H9 (cell line): ENCODE data around the gene ARHGEF17. TPM values are rescaled to one million over a fixed set of nuclear protein-coding genes. Genes with fewer than 3 reads are reported as not detected.

Experiments used
- DNase-seq: peaks from one replicate; pipeline ENCODE4 v3.0.0-alpha.2; 2017
- H2AFZ ChIP-seq: one replicate; pipeline ENCODE4 v1.6.1; 2013; ENCODE audit warnings: mild to moderate bottlenecking, low read length, control low read depth, moderate library complexity
- H2AK5ac ChIP-seq: 2 replicates; pipeline ENCODE4 v1.6.1; 2013; ENCODE audit warnings: low read length, control low read depth, mixed read lengths; ENCODE audit not compliant: insufficient read length
- H2BK120ac ChIP-seq: one replicate; pipeline ENCODE4 v1.6.1; 2013; ENCODE audit warnings: low read depth, mild to moderate bottlenecking, low read length, control low read depth, inconsistent platforms; ENCODE audit not compliant: poor library complexity, severe bottlenecking
- H2BK12ac ChIP-seq: 2 replicates; pipeline ENCODE4 v1.6.1; 2013; ENCODE audit warnings: low read length, control low read depth, mixed read lengths, low read depth; ENCODE audit not compliant: insufficient read length
- H2BK15ac ChIP-seq: 2 replicates; pipeline ENCODE4 v1.6.1; 2013; ENCODE audit warnings: low read depth, low read length, control low read depth
- H2BK20ac ChIP-seq: one replicate; pipeline ENCODE4 v1.6.1; 2013; ENCODE audit warnings: low read depth, mild to moderate bottlenecking, low read length, control low read depth, inconsistent platforms; ENCODE audit not compliant: poor library complexity, severe bottlenecking
- H2BK5ac ChIP-seq: 2 replicates; pipeline ENCODE4 v1.6.1; 2013; ENCODE audit warnings: low read length, control low read depth, mixed read lengths; ENCODE audit not compliant: insufficient read length
- H3K14ac ChIP-seq: 2 replicates; pipeline ENCODE4 v1.6.1; 2013; ENCODE audit warnings: low read length, control low read depth; ENCODE audit not compliant: insufficient read depth
- H3K18ac ChIP-seq: 2 replicates; pipeline ENCODE4 v1.6.1; 2013; ENCODE audit warnings: low read depth, mild to moderate bottlenecking, mixed read lengths, low read length, control low read depth; ENCODE audit not compliant: insufficient read length
- H3K23ac ChIP-seq: 2 replicates; pipeline ENCODE4 v1.6.1; 2013; ENCODE audit warnings: low read length, control low read depth, mixed read lengths, low read depth; ENCODE audit not compliant: insufficient read length
- H3K23me2 ChIP-seq: 2 replicates; pipeline ENCODE4 v1.6.1; 2013; ENCODE audit warnings: low read depth, mild to moderate bottlenecking, mixed read lengths, low read length, control low read depth; ENCODE audit not compliant: insufficient read length, poor library complexity, severe bottlenecking
- H3K27ac ChIP-seq: 2 replicates; pipeline ENCODE4 v1.5.1; 2013; ENCODE audit warnings: low read length, control low read depth, mixed read lengths, low read depth; ENCODE audit not compliant: insufficient read length
- H3K27me3 ChIP-seq: 2 replicates; pipeline ENCODE4 v1.6.1; 2013; ENCODE audit warnings: low read length, control low read depth, inconsistent platforms; ENCODE audit not compliant: insufficient read depth
- H3K4ac ChIP-seq: 2 replicates; pipeline ENCODE4 v1.6.1; 2013; ENCODE audit warnings: low read depth, mild to moderate bottlenecking, control low read depth, inconsistent platforms, low read length, moderate library complexity
- H3K4me1 ChIP-seq: 2 replicates; pipeline ENCODE4 v1.6.1; 2013; ENCODE audit warnings: low read length, control low read depth, inconsistent platforms; ENCODE audit not compliant: insufficient read depth
- H3K4me2 ChIP-seq: 2 replicates; pipeline ENCODE4 v1.6.1; 2013; ENCODE audit warnings: low read length, control low read depth, mixed read lengths; ENCODE audit not compliant: insufficient read length, insufficient read depth
- H3K56ac ChIP-seq: 2 replicates; pipeline ENCODE4 v1.6.1; 2013; ENCODE audit warnings: low read depth, mild to moderate bottlenecking, mixed read lengths, low read length, control low read depth; ENCODE audit not compliant: insufficient read length
- H3K79me1 ChIP-seq: 2 replicates; pipeline ENCODE4 v1.6.1; 2013; ENCODE audit warnings: low read depth, mild to moderate bottlenecking, moderate library complexity, low read length, control low read depth, inconsistent platforms; ENCODE audit not compliant: insufficient read depth, poor library complexity, severe bottlenecking
- H3K79me2 ChIP-seq: 2 replicates; pipeline ENCODE4 v1.6.1; 2013; ENCODE audit warnings: low read length, control low read depth, inconsistent platforms; ENCODE audit not compliant: insufficient read depth
- H3K9ac ChIP-seq: 2 replicates; pipeline ENCODE4 v1.6.1; 2013; ENCODE audit warnings: low read length, control low read depth, mixed read lengths; ENCODE audit not compliant: insufficient read length; ENCODE audit errors: extremely low read depth
- H3K9me3 ChIP-seq: one replicate; pipeline ENCODE4 v1.6.1; 2013; ENCODE audit warnings: low read depth, low read length, inconsistent platforms; ENCODE audit not compliant: control insufficient read depth
- H3T11ph ChIP-seq: one replicate; pipeline ENCODE4 v1.6.1; 2013; ENCODE audit warnings: mild to moderate bottlenecking, low read length, control low read depth, inconsistent platforms
- H4K20me1 ChIP-seq: one replicate; pipeline ENCODE4 v1.6.1; 2013; ENCODE audit not compliant: control insufficient read depth, insufficient read length, insufficient read depth
- H4K5ac ChIP-seq: 2 replicates; pipeline ENCODE4 v1.6.1; 2013; ENCODE audit warnings: low read depth, mild to moderate bottlenecking, mixed read lengths, low read length, control low read depth; ENCODE audit not compliant: insufficient read length
- H4K8ac ChIP-seq: replicated peaks from 2 replicates; pipeline ENCODE4 v1.6.1; 2013; ENCODE audit warnings: low read length, control low read depth, mixed read lengths, low read depth; ENCODE audit not compliant: insufficient read length
- H4K91ac ChIP-seq: 2 replicates; pipeline ENCODE4 v1.6.1; 2013; ENCODE audit warnings: low read depth, mild to moderate bottlenecking, moderate library complexity, mixed read lengths, low read length, control low read depth; ENCODE audit not compliant: insufficient read length
- H3K27ac Mint-ChIP-seq, 3 experiments: 2 replicates in 2 of 3; 3 replicates in 1 of 3; pipeline ENCODE4 v1.8.0; 2020 to 2021; ENCODE audit warnings: mixed read lengths in 3 of 3, mild to moderate bottlenecking in 1 of 3, moderate library complexity in 1 of 3
- H3K27me3 Mint-ChIP-seq: 2 replicates; pipeline ENCODE4 v1.8.0; 2021; ENCODE audit warnings: low read depth, mild to moderate bottlenecking, moderate library complexity, mixed read lengths
- H3K36me3 Mint-ChIP-seq, 3 experiments: 2 replicates in 2 of 3; 3 replicates in 1 of 3; pipeline ENCODE4 v1.8.0; 2020 to 2021; ENCODE audit warnings: low read depth in 3 of 3, mixed read lengths in 3 of 3; ENCODE audit not compliant: insufficient read depth in 1 of 3
- H3K4me1 Mint-ChIP-seq, 2 experiments: 2 replicates each; pipeline ENCODE4 v1.8.0; 2020; ENCODE audit warnings: mixed read lengths in 2 of 2
- H3K4me3 Mint-ChIP-seq, 2 experiments: 2 replicates in 1 of 2; 3 replicates in 1 of 2; pipeline ENCODE4 v1.8.0; 2020 to 2021; ENCODE audit warnings: mild to moderate bottlenecking in 2 of 2, mixed read lengths in 2 of 2, moderate library complexity in 1 of 2
- H3K9me3 Mint-ChIP-seq, 2 experiments: 2 replicates in 1 of 2; 3 replicates in 1 of 2; pipeline ENCODE4 v1.8.0; 2020; ENCODE audit warnings: mild to moderate bottlenecking in 2 of 2, mixed read lengths in 2 of 2, moderate library complexity in 1 of 2
- WGBS: extraction: QIAGEN DNeasy Blood & Tissue Kit; methylation state at CpG from one replicate; pipeline ENCODE4 v1.1.7; 2013; ENCODE audit warnings: missing lambda C conversion rate, low lambda C conversion rate, mixed read lengths; ENCODE audit not compliant: insufficient read length; ENCODE audit errors: extremely low coverage; 5-methylcytosine and 5-hydroxymethylcytosine counted together
- total RNA-seq: library from RNA; stranded (reverse); gene quantifications from 2 replicates; pipeline ENCODE4 v1.2.1, GENCODE V29; 2021
- TF ChIP-seq, protein P1 (sequence below): fragments of 200-600 bp; sonication (generic); conservative IDR thresholded peaks from 3 replicates; pipeline ENCODE4 v1.8.0; 2021; ENCODE audit warnings: antibody characterized with exemption, mild to moderate bottlenecking

The ARHGEF17 gene
- total RNA-seq, 1 experiment from 2014 or later, result 7.4 TPM

DNA sequence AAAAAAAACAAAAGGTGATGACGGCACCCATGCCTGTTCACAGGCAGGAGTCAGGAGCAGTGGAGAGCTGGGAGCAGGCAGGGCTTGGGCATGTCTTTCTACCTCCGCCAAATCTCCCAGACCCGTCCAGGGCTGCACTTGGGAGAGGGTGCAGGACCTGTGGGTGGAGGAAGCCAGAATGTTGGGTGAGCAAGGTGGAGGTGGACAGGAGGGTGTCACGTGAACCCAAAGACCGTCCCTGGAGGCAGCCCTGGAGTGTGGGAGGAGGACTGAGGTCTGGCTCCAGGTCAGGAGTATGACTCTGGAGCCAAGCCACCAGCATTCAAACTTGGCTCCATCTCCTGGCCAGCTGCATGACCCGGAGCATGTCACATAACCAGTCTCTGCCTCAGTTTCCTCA is 41.6 kb downstream of the ARHGEF17 start:
- Histone ChIP-seq H3K4me2 (no peak overlapping the region), H4K20me1 (no peaks in the 10 kb centered on the region), H3K23ac (no peak overlapping the region), H2AFZ (no peak overlapping the region), H4K91ac (no peak overlapping the region), H3K79me1 (no peaks in the 10 kb centered on the region), H2BK15ac (no peak overlapping the region), H3K14ac (no peak overlapping the region), H2BK12ac (no peak overlapping the region), H2BK20ac (no peak overlapping the region), H3K56ac (no peak overlapping the region), H2BK120ac (no peak overlapping the region), H3K23me2 (no peaks in the 10 kb centered on the region), H2AK5ac (no peak overlapping the region), H2BK5ac (no peak overlapping the region), H3K18ac (no peak overlapping the region), H3T11ph (no peak overlapping the region), H3K9me3 (no peaks in the 10 kb centered on the region), H3K4ac (no peak overlapping the region), H4K8ac (no peak overlapping the region), H3K9ac (no peak overlapping the region), H4K5ac (no peak overlapping the region), H3K4me1 (no peaks in the 10 kb centered on the region), H3K79me2 (no peaks in the 10 kb centered on the region), H3K27ac (no peak overlapping the region), H3K27me3 (no peaks in the 10 kb centered on the region)
- Mint-ChIP-seq H3K27ac (no peak overlapping the region), H3K9me3 (no peaks in the 10 kb centered on the region), H3K4me3 (no peak overlapping the region), H3K4me1 (peaks cover 9 to 10% of the 10 kb centered on the region in 2 experiments; a peak in 3 of 4 replicates), H3K27me3 (peaks cover 12% of the 10 kb centered on the region), H3K36me3 (peaks cover 3 to 4% (median 3%) of the 10 kb centered on the region in 3 experiments; a peak in 4 of 7 replicates)
- TF ChIP-seq, protein P1, sequence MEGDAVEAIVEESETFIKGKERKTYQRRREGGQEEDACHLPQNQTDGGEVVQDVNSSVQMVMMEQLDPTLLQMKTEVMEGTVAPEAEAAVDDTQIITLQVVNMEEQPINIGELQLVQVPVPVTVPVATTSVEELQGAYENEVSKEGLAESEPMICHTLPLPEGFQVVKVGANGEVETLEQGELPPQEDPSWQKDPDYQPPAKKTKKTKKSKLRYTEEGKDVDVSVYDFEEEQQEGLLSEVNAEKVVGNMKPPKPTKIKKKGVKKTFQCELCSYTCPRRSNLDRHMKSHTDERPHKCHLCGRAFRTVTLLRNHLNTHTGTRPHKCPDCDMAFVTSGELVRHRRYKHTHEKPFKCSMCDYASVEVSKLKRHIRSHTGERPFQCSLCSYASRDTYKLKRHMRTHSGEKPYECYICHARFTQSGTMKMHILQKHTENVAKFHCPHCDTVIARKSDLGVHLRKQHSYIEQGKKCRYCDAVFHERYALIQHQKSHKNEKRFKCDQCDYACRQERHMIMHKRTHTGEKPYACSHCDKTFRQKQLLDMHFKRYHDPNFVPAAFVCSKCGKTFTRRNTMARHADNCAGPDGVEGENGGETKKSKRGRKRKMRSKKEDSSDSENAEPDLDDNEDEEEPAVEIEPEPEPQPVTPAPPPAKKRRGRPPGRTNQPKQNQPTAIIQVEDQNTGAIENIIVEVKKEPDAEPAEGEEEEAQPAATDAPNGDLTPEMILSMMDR, result no peak
- DNase-seq, result no peak
- WGBS, result no CpG with 5 or more reads among the region's 6 CpGs
